Measurements from ENCODE around the gene CIC.

DNA sequence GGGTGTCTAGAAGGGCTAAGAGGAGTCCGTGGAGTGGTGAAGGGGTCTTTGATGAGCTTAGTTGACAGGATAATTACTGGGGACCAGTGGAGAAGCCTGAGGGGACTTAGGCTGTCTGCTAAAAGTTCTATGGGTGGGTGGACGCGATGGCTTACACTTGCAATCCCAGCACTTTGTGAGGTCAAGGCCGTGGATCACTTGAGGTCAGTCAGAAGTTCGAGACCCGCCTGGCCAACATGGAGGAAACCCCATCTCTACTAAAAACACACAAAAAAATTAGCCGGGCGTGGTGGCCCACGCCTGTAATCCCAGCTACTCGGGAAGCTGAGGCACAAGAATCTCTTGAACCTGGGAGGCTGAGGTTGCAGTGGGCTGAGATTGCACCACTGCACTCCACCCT is 23.8 kb upstream of the CIC start:
- TF ChIP-seq CTCF (IDR thresholded peaks at IDR 0.05) (no peak), POLR2A (IDR thresholded peaks at IDR 0.05) (no peak)
